Stimulated activated CD8-positive, alpha-beta memory T cell treated with anti-CD3 and anti-CD28 coated beads, Interleukin-15, amount 100 ng/mL, for 1 hour (primary cell): ENCODE results near the gene ADCYAP1.

Experiments used
- DNase-seq: peaks from one replicate; pipeline ENCODE4 v3.0.0-alpha.2; 2020; ENCODE audit warnings: low read depth

The ADCYAP1 gene

GRCh38 chr18:910247-910646 lies 5.6 kb downstream of the ADCYAP1 start:
- no peak for DNase-seq

GRCh38 chr18:911025-911424 lies 6.4 kb downstream of the ADCYAP1 start:
- DNase-seq = no peak

- DNase-seq = no peak
These were observed 6.8 kb downstream of the ADCYAP1 start for GRCh38 chr18:911486-911885.

GRCh38 chr18:916562-916961 lies 11.9 kb downstream of the ADCYAP1 start:
- no peak for DNase-seq

GRCh38 chr18:919078-919477 lies 14.4 kb downstream of the ADCYAP1 start:
- no peak for DNase-seq

- no peak for DNase-seq
These were observed 18.6 kb downstream of the ADCYAP1 start for GRCh38 chr18:923144-923866.

- DNase-seq = no peak
These were observed 20.3 kb downstream of the ADCYAP1 start for GRCh38 chr18:924987-925386.

GRCh38 chr18:926946-927345 lies 22.3 kb downstream of the ADCYAP1 start:
- DNase-seq = no peak

GRCh38 chr18:933082-933481 lies 28.4 kb downstream of the ADCYAP1 start:
- DNase-seq = no peak

- no peak for DNase-seq
These were observed 30.0 kb downstream of the ADCYAP1 start for GRCh38 chr18:934518-935133.

GRCh38 chr18:936941-937340 lies 32.3 kb downstream of the ADCYAP1 start:
- no peak for DNase-seq

GRCh38 chr18:939166-939565 lies 34.5 kb downstream of the ADCYAP1 start:
- DNase-seq = no peak

- DNase-seq = no peak
These were observed 35.3 kb downstream of the ADCYAP1 start for GRCh38 chr18:939958-940357.

- DNase-seq = no peak
These were observed 36.7 kb downstream of the ADCYAP1 start for GRCh38 chr18:941331-941730.

- DNase-seq = no peak
These were observed 39.8 kb downstream of the ADCYAP1 start for GRCh38 chr18:944440-944839.

GRCh38 chr18:949724-950631 lies 45.3 kb downstream of the ADCYAP1 start:
- DNase-seq = no peak

- no peak for DNase-seq
These were observed 46.3 kb downstream of the ADCYAP1 start for GRCh38 chr18:950882-951495.

- DNase-seq = no peak
These were observed 50.9 kb downstream of the ADCYAP1 start for GRCh38 chr18:955384-956066.

- no peak for DNase-seq
These were observed 53.2 kb downstream of the ADCYAP1 start for GRCh38 chr18:957829-958228.

- no peak for DNase-seq
These were observed 55.2 kb downstream of the ADCYAP1 start for GRCh38 chr18:959854-960253.
